Activated gamma-delta T cell treated with Interleukin-2 at 50 U/mL for 16 hours (primary cell): Measurements from ENCODE around the gene LDLRAP1.

ENCODE experiments used
- DNase-seq: peaks from one replicate; pipeline ENCODE4 v3.0.0-alpha.2; 2020

The LDLRAP1 gene

GRCh38 chr1:25544243-25544764 lies 898 bp downstream of the LDLRAP1 start:
- no peak for DNase-seq

- DNase-seq = no peak
These were observed 1.4 kb downstream of the LDLRAP1 start for GRCh38 chr1:25544819-25545218.

- DNase-seq = no peak
These were observed 2.4 kb downstream of the LDLRAP1 start for GRCh38 chr1:25545767-25546166.

GRCh38 chr1:25546193-25546592 lies 2.8 kb downstream of the LDLRAP1 start:
- no peak for DNase-seq

GRCh38 chr1:25548601-25549000 lies 5.2 kb downstream of the LDLRAP1 start:
- no peak for DNase-seq

GRCh38 chr1:25549273-25550154 lies 6.1 kb downstream of the LDLRAP1 start:
- peak; percentile 71 for DNase-seq

GRCh38 chr1:25550155-25550506 lies 6.7 kb downstream of the LDLRAP1 start:
- no peak for DNase-seq

- no peak for DNase-seq
These were observed 7.4 kb downstream of the LDLRAP1 start for GRCh38 chr1:25550683-25551310.

- no peak for DNase-seq
These were observed 10.5 kb downstream of the LDLRAP1 start for GRCh38 chr1:25553749-25554429.

- no peak for DNase-seq
These were observed 11.0 kb downstream of the LDLRAP1 start for GRCh38 chr1:25554430-25554780.

- DNase-seq = no peak
These were observed 11.7 kb downstream of the LDLRAP1 start for GRCh38 chr1:25554886-25555752.

GRCh38 chr1:25555753-25556092 lies 12.3 kb downstream of the LDLRAP1 start:
- no peak for DNase-seq

- no peak for DNase-seq
These were observed 12.8 kb downstream of the LDLRAP1 start for GRCh38 chr1:25556132-25556670.

- DNase-seq = peak; percentile 30
These were observed 13.5 kb downstream of the LDLRAP1 start for GRCh38 chr1:25556791-25557476.

- no peak for DNase-seq
These were observed 14.1 kb downstream of the LDLRAP1 start for GRCh38 chr1:25557543-25557942.

GRCh38 chr1:25559031-25559430 lies 15.6 kb downstream of the LDLRAP1 start:
- DNase-seq = no peak

GRCh38 chr1:25560001-25560400 lies 16.6 kb downstream of the LDLRAP1 start:
- DNase-seq = no peak

- no peak for DNase-seq
These were observed 17.4 kb downstream of the LDLRAP1 start for GRCh38 chr1:25560788-25561187.

GRCh38 chr1:25561421-25562100 lies 18.2 kb downstream of the LDLRAP1 start:
- no peak for DNase-seq

- peak; percentile 94 for DNase-seq
These were observed 18.9 kb downstream of the LDLRAP1 start for GRCh38 chr1:25562101-25562927.
